Activated CD8-positive, alpha-beta memory T cell treated with anti-CD3 and anti-CD28 coated beads, Interleukin-2, amount 50 U/mL, for 24 hours (primary cell): Measurements from ENCODE around the gene DENND1B.
"Not testable (repeated sequence)": the region's sequence is repeated elsewhere in the genome, so short reads cannot be mapped to it uniquely, and the experiment has no call there.

ENCODE experiments used
- DNase-seq: peaks from one replicate; pipeline ENCODE4 v3.0.0-alpha.2; 2020; ENCODE audit errors: extremely low read depth

Gene DENND1B

DNA sequence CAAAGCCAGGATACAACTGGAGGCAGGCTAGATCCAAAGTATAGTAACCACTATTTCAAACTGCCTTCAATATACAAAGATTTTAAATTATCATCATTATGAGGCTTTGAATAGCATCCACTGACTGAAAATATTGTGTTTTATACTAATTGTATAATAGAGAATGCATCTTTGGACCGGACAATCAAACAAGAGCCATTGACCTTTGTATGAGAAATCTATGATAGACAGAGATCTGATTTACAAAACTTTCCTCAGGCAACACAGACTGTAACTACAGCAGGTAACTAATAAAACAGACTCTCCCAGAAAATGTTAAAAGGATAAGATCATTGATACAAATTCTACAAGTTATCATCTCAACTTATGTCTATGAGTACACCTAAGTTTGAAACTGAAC lies 152.9 kb downstream of the DENND1B start:
- DNase-seq, result no peak

DNA sequence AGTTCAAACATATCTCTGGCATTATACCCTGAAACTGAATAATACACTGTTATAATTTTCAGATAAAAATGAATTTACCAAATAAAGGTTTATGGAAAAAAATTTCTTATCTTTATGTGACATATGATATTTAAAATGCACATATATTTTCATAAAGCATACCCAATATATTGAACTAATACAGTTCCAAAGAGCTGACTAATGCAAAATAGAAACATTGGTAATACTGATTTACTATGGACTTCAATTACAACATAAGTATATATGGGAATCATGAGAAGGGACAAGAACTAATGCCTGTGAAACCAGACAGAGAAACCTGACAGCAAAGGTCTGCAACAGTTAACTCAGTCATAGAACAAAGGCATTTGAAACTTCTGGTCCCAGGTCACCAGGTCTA lies 153.5 kb downstream of the DENND1B start:
- no peak for DNase-seq

DNA sequence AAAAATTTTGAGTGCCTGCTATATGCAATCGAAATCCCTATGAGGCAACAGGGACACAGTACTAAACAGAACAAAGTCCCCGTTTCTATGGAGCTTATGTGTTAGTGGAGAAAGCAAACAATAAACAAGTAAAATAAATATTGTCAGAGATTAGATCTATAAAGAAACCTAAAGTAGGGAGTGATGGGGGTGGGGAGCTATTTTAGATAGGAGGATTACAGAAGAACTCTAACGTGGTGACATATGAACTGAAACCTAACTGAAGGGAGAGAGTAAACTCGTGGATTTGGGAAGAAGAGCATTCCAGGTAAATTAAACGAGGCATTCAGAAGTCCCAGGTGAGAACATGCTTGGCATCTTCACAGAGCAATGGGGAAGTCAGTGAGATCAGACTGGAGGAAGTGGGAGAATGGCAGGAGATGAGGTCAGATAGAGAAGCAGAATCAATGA lies 154.5 kb downstream of the DENND1B start:
- DNase-seq, result no peak

DNA sequence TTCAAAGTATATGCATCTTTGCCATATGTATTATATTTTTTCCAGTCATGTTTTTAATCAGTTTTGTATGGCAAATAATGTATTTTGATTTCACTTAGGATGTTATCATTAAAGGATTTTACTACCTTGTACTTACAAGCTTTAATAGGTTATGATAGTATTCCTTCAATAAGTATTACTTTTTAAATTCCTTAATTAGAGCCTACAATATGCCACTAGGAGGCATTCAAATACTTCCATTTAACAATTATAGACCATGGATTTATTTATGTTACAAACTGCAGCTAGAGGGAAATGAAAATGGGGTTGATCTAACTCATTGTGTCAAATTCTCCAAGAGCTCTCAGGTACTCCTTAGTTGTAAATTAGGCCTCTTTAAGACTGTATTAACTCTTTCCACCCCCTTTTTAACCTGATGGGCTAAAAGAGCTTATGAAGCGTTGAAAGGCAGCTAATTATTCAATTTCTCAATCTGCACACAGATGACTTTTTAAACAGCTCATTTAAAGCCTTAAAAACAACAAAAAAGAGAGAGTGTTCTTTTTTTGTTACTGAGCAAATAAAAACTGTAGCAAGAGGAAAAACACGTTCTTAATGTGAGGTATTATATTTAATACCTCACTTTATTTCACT lies 156.2 kb downstream of the DENND1B start:
- DNase-seq, result no peak

DNA sequence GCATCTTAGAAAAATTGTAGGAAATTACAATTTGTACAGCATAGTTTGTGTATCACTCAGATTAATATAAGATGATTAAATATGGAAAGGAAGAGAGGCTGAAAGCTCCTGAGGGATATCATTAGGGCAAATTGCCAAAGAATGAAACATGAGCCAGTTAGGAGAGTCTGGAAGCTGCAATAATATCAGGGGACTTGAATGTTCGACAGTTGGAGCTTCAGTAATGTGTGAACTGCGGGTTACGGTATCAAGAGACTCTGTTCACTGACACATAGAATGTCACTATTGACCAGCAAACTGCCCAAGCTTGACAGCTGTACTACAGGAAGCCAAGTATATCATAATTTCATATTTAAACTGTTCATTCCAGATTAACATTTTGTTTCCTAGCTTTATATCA lies 157.2 kb downstream of the DENND1B start:
- no peak for DNase-seq

DNA sequence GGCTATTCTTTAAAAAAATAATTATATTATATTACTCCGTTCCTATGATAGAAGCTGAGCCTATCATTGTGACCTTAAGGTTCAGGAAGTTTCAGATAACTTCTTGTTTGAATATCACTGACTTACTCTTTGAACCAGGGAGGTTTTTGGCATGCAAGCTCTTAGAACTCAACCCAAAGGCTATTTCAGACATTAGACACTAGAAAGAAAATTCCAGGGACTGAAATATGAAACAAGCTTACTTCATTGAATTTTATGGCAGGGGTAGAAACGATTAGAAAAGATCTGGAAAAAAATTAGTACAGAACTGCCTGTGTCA lies 159.6 kb downstream of the DENND1B start:
- DNase-seq, result no peak

DNA sequence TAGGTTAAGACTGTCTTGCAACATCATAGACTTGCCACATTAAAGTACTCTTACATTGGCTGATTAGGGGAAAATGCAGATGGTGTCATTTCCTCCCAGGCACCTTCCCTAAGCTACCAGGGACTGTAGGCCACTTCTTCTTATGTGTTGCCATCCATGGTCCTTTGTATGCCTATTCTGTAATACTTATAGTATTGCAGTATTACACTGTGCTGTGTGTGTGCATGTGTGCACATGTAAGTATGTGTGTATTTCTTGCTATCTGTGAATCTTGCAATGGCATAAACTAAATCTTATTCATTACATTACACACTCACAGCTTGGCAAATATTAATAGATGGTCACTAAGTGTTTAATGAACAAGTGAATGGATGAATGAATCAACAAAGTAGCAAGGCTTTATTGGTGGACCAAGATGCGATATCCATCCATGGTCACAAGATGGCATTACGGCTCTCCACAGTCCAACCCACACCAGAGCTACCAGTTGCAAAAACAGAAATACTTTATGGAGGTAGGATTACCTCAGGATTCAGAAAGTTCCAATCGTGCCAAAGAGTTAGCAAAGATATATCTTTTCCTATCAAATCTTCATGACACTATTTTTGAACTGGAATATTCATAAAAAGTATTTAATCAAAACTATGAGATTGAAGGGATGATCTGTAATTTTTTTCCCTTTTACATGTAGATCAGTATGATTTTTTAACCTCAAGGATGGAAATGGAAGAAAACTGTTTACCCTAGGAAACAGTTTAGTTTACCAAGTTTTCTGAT lies 160.2 kb downstream of the DENND1B start:
- no peak for DNase-seq

DNA sequence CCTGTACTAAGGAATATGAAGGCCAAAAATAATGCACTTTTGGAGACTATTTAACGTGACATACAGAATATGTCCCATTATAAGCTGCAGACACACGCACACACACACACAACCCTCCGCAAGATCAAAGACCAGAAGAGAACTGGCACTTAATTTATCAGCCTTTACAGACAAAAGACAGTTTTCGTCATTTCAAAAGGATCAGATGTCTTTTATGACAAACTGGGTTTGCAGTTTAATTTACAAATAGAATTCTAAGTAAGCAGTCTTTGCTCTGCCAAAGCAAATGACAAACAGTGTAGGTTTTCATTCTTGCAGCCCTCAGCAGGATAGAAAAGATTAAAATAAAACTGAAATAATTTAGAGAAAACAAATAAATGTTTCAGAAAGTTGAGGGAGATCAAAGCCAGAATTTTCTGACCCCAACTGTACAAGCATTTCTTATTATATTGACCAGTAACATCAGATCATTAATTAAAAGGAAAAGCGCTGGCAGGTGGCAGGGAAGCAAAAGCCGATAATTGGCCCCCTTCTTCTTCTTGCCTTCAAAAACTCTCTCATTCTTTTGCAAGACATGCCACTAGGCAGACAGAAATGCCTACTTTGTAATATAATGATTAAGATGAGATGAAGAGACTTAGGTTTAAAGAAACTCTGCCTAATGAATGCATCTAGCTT lies 169.0 kb downstream of the DENND1B start:
- DNase-seq, result no peak

DNA sequence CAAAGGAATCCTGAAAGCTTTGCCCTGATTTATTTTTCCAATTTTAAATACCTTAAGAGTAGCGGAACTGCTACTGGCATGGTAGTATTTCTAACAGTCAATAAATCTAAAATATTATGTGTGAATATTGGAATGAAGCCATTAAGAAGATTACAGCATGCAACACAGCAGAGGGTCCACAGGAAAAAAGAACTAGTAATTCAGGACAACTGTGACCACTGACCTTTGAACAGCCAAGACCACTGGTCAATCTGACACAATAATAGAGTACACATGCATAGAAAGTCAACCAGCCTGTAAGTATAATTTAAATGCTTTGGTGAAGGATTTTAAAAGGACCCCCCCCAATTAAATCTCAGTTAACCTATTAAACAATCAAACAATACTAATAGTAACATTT lies 171.0 kb downstream of the DENND1B start:
- no peak for DNase-seq

DNA sequence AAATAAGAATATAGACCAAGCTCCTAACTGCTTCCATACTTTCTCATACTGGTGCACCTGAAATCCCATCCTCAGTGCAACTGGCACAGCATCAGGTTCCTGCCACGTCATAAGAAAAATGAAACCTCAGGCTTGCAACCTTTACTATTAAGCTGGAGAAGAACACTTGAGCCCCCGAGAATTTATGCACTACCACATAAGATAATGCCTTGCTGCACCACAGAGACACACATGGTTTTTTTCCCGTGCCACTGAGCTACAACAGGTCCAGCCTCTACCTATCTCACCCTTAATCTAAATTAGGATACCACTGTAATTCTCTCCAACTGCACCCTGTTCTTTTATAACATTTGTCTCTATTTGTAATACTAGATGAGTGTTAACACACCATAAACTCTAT lies 174.5 kb downstream of the DENND1B start:
- DNase-seq, result no peak

DNA sequence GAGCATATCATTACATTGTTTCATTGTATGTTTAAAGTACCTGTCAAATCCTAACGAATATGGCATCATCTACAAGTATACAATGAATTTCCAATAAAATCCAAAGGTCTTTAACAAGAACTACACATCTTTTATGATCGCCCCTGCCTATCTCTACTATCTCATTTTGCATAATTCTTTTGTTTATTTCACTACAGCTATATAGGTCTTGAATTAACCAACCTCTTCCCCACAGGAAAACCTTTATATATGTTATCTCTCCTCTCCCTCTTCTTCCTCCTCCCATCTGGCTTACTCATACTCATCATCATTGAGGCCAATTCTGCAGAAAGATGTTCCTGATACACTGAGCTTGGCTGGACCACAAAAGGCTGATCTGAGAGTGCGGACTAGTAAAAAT lies 175.5 kb downstream of the DENND1B start:
- no peak for DNase-seq

DNA sequence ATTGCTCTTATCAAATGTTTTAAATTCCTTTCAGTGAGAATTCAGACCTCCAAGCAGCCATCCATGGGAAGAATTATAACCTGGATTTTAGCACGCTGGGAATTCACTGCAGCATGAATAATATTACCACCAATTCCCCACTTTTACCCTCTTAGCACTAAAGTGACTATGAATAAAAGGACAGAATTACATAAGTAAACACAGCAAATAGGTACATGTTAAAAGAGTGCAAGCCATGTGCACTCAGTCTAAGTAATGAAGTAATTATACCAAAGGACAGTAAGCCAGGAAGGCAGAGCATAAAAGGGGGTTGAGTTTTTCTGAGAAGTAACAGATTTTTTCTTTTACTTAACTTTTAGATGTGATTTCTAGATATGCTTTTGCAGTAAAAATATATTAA lies 176.3 kb downstream of the DENND1B start:
- no peak for DNase-seq

DNA sequence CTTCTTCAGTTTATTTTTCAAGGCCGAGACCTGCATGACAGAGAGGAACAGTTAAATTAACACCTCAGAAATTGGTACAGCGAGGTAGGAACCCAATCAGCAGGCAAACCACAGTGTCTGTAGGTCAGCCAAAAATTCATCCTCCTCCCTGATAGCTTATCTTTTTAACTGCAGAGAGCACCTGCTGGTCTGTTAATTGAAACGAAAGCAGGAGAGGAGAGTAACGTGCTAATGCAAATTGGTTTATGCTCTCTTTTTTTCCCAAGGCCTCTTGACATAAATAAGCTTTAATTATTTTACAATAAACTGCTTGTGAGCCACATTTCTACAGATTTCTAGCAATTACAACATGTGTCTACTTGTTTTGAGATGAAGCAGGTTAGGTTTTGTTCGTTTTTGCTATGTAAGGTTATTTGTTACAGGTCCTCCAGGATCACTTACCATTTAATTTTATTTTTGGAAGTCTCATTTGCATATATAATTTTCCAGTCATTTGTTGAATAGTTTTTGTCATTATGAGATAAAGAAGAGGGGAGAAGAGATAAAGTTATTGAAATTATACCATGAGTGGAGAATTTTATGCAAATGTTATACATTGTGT lies 179.9 kb downstream of the DENND1B start:
- DNase-seq, result no peak

DNA sequence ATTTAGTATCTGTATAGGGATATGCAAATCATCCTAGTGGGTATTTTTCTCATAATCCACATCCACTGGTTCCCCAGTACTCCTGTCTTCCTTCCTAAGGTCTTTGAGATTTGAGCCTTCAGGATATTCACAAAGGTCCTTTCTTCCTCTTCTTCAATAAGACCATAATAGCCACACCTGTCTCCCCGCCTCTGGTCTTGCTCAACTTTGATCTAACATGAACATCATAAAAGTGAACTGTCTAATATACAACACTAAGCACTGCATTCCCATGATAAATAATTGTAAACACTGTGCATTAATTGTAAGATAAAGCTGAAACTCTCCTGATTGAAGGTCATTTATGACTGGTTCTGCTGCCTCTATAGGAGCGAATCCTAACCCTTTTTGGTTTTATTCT lies 184.6 kb downstream of the DENND1B start:
- no peak for DNase-seq

DNA sequence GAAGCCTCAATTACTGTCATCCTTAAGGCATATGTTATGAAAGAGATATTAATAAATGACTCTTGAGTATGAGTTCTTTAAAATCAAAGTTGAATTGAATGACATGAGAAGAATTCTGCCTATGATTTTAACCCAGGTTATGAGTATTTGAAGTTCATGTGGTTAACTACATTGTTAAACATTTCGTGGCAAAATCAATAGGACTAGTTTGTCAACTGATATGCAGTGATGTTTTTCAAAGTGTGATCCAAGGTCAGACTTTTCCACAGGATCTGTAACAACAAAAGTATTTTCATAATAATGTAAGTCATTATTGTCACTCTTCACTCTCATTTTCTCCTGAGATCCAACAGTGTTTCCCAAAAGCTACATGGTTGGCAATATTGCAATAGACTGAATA lies 189.5 kb downstream of the DENND1B start:
- DNase-seq, result no peak

DNA sequence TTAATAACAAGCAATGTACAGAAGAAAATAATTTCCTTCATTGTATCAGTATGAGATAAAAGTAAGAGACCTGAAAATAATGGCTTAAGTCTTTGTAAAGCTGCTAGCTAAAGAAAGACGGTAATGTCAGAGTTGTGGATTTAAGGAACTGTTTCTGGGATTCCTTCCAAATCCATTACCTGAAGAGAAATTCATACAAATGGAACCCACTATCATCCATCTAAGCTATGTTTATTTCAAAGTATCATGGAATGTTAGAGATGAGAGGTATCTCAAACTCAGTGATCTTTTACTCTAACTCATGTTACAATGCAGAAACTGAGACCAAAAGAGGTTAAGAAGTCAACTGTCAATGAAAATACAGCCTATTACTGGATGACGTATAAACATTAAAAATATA lies 197.7 kb downstream of the DENND1B start:
- no peak for DNase-seq

DNA sequence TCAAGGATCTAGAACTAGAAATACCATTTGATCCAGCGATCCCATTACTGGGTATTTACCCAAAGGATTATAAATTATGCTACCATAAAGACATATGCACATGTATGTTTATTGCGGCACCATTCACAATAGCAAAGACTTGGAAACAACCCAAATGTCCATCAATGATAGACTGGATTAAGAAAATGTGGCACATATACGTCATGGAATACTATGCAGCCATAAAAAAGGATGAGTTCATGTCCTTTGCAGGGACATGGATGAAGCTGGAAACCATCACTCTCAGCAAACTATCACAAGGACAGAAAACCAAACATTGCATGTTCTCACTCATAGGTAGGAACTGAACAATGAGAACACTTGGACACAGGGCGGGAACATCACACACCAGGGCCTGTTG lies 199.7 kb downstream of the DENND1B start:
- not testable (repeated sequence) for DNase-seq

DNA sequence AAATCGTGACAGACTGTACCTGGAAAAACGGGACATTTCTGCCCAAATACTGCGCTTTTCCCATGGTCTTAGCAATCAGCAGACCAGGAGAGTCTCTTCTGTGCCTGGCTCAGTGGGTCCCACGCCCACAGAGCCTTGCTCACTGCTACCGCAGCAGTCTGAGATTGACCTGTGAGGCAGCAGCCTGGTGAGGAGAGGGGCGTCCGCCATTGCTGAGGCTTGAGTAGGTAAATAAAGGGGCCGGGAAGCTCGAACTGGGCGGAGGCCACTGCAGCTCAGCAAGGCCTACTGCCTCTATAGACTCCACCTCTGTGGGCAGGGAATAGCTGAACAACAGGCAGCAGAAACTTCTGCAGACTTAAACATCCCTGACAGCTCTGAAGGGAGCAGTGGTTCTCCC lies 203.1 kb downstream of the DENND1B start:
- no peak for DNase-seq

DNA sequence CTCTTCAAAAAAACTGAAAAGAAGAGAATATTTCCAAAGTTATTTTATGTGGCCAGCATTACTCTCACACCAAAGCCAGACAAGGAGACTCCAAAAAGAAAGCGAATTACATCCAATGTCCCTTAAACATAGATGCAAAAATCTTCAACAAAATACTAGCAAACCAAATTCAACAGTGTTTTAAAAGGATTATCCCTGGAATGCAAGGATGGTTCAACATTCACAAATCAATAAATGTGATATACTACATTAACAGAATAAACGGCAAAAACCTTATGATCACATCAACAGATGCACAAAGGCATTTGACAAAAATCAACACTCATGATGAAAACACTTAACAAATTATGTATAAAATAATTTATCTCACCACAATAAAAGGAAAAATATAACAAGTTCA lies 207.8 kb downstream of the DENND1B start:
- no peak for DNase-seq

DNA sequence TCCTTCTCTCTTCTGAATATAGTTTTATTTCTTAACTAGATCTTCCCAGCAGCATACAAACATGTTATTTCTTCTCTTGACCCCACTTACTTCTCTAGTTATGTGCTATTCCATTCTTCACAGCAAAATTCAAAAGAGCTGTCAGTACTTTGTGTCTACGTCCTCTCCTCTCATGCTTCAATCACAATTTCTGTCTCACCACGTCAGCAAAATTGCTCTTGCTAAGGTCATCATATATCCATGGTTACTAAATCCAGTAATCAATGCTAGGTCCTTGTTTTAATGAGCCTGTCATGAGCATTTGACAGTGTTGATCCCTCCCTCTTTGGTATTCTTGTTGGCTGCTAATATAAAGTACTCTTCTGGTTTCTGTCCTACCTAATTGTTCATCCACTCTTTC lies 214.2 kb downstream of the DENND1B start:
- no peak for DNase-seq

DNA sequence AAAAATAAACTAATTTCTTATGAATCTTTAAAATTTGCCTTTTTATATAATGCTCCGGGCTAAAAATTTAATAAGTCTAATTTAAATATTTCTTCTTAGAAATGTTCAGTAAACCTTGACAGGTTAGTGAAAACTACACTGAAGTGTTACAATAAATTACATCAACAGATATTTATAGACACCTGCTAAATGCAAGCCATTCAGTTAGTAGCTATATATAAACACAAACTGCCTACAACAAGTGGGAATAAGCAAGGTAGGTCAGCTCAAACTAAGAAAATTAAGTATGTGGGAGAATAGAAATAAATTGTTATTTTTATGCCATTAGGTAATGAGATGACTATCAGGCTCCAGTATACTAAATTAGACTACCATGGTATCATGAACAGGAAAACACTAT lies 215.6 kb downstream of the DENND1B start:
- DNase-seq, result no peak

DNA sequence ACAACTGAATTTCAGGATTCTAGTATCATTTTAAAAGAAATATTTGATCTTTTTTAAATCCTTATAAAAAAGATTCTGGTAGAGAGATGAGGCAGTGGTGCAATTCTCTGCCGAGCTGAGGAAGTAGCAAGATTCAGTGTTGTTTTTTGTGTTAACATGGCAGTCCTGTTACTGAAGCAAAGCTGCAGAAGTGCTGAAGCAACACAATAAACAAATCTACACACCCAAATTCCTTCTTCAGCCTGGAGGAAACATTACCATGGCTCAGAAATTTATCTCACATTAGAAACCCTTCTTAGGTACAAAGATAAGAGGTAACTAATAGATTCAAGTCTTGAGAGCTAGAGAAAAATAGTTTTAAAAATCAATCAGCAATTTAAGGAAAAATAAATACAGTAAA lies 216.0 kb downstream of the DENND1B start:
- no peak for DNase-seq

DNA sequence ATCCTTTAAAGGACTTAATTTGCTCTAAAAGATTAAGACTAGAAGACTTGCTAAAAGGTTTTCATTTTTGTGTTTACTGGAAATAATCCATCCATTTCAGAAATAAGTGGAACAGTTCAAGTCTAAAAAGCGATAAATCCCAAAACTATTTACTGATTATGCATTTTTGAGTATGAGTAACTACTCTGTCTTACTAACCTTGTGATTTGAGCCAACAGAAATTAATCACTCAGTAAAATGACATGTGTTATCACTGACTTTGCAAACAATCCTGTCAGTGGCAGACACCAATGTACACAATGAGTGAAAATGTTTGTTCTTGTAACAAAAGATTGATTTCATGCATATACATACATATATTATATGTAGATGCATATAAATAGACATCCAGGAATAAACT lies 218.0 kb downstream of the DENND1B start:
- DNase-seq, result no peak
